ENCODE data around the gene PFKFB3. TPM values are rescaled to one million over a fixed set of nuclear protein-coding genes. Genes with fewer than 3 reads are reported as not detected.

The PFKFB3 gene
- total RNA-seq, 1 donor from 2014 or later: 126 TPM

DNA sequence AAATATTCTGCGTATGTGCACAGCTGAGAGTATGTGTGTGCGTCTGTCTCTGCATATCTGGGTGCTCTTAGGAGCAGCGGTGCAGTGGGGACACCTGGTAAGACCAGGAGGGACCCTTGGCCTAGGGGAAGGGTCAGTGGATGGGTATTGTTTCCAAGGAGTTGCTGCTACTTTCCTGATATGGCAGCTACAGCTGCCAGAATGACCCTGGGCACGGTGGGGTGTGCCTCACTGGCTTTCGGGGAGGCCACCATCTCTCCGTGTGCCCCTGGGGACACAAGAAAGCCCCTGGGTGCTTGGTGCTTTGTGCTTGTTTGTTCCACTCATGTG, 8.6 kb downstream of the PFKFB3 start:
- H3K36me3 Mint-ChIP-seq (ENCODE audit: low read depth): peaks cover 58% of the 10 kb centered on the region
- H3K4me1 Mint-ChIP-seq (ENCODE audit: low read depth): peaks cover 18% of the 10 kb centered on the region
- no peak overlapping the region for H3K27ac Mint-ChIP-seq
- intact Hi-C loops (cut with micrococcal nuclease): no loop called here
- H3K9me3 Mint-ChIP-seq: no peaks in the 10 kb centered on the region
- no peak for DNase-seq (ENCODE audit: low spot score)
- H3K4me3 Mint-ChIP-seq (ENCODE audit: low read depth): no peak overlapping the region
- H3K27me3 Mint-ChIP-seq (ENCODE audit: low read depth): no peaks in the 10 kb centered on the region

DNA sequence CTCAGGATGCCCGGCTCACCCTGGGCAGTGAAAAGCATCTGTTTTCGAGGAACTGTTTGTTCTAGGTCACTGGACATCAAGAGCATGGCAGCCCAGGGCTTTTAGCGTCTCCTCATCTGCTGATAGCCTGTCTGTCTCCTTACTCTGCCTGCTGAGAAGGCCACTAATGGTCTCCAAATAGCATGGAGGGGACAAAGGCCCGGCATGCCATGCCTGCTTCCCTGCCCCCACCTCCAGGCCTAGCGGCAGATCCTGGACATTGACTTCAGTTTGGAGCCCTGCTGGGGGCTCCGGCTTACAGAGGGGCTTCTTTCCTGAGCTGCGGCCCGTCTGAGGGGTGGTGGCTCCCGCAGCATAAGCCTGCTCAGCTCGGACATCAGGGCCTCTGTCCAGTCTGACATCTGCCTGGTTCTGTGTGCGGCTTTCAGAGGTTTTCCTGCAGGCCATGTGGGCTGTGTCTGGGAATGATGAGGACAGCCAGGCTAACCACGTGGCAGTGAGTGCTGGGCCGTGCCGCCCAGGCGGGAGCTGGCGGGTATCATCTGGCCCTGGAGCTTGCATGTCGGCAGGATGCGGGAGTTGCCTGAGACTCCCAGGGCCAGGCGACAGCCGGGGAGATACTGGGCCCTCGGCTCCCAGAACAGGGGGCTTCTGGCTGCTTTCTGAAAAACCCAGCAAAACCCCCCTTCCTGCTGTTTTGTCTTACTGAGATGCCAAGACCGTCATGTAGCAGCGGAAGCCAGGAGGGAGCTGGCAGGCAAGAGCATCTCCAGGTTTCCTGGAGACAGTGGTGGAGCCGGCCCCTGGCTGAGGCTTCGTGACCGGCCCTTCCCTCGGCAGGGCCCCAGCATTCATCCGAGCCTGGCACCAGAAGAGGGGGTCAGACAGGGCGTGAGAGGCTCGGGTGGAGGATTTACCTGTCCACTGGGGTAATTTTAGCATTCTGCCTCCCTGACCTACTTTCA, 9.2 kb downstream of the PFKFB3 start:
- H3K27ac Mint-ChIP-seq: no peak overlapping the region

GRCh38 chr10:6212806-6213205, 10.1 kb downstream of the PFKFB3 start:
- Mint-ChIP-seq H3K4me3 (ENCODE audit: low read depth) (no peak overlapping the region), H3K27me3 (ENCODE audit: low read depth) (no peaks in the 10 kb centered on the region)

More for the DNA sequence above, 9.2 kb downstream of the PFKFB3 start:
- Mint-ChIP-seq H3K4me3 (ENCODE audit: low read depth) (no peak overlapping the region), H3K27me3 (ENCODE audit: low read depth) (no peaks in the 10 kb centered on the region), H3K9me3 (no peaks in the 10 kb centered on the region), H3K36me3 (ENCODE audit: low read depth) (peaks cover 65% of the 10 kb centered on the region), H3K4me1 (ENCODE audit: low read depth) (peaks cover 18% of the 10 kb centered on the region)
- intact Hi-C loops (cut with micrococcal nuclease): no loop called here
- DNase-seq (ENCODE audit: low spot score): no peak

GRCh38 chr10:6213257-6213905, 10.6 kb downstream of the PFKFB3 start:
- Mint-ChIP-seq H3K4me1 (ENCODE audit: low read depth) (peaks cover 10% of the 10 kb centered on the region), H3K27ac (no peak overlapping the region), H3K27me3 (ENCODE audit: low read depth) (no peaks in the 10 kb centered on the region), H3K4me3 (ENCODE audit: low read depth) (no peak overlapping the region), H3K36me3 (ENCODE audit: low read depth) (peaks cover 65% of the 10 kb centered on the region), H3K9me3 (no peaks in the 10 kb centered on the region)
- intact Hi-C loops (cut with micrococcal nuclease): no loop called here
- DNase-seq (ENCODE audit: low spot score): no peak

More at GRCh38 chr10:6212806-6213205, 10.1 kb downstream of the PFKFB3 start:
- no peak overlapping the region for H3K27ac Mint-ChIP-seq
- peaks cover 65% of the 10 kb centered on the region for H3K36me3 Mint-ChIP-seq (ENCODE audit: low read depth)
- H3K9me3 Mint-ChIP-seq: no peaks in the 10 kb centered on the region
- intact Hi-C loops (cut with micrococcal nuclease): no loop called here
- no peak for DNase-seq (ENCODE audit: low spot score)
- H3K4me1 Mint-ChIP-seq (ENCODE audit: low read depth): peaks cover 13% of the 10 kb centered on the region

GRCh38 chr10:6213908-6214307, 11.2 kb downstream of the PFKFB3 start:
- no peaks in the 10 kb centered on the region for H3K27me3 Mint-ChIP-seq (ENCODE audit: low read depth)
- H3K9me3 Mint-ChIP-seq: no peaks in the 10 kb centered on the region
- intact Hi-C loops (cut with micrococcal nuclease): no loop called here
- no peak for DNase-seq (ENCODE audit: low spot score)
- H3K4me1 Mint-ChIP-seq (ENCODE audit: low read depth): peaks cover 4% of the 10 kb centered on the region
- H3K36me3 Mint-ChIP-seq (ENCODE audit: low read depth): peaks cover 68% of the 10 kb centered on the region
- no peak overlapping the region for H3K27ac Mint-ChIP-seq
- H3K4me3 Mint-ChIP-seq (ENCODE audit: low read depth): no peak overlapping the region

- no peaks in the 10 kb centered on the region for H3K27me3 Mint-ChIP-seq (ENCODE audit: low read depth)
- peaks cover 3% of the 10 kb centered on the region for H3K4me1 Mint-ChIP-seq (ENCODE audit: low read depth)
- no peaks in the 10 kb centered on the region for H3K9me3 Mint-ChIP-seq
- H3K4me3 Mint-ChIP-seq (ENCODE audit: low read depth): no peak overlapping the region
- peaks cover 73% of the 10 kb centered on the region for H3K36me3 Mint-ChIP-seq (ENCODE audit: low read depth)
- no peak for DNase-seq (ENCODE audit: low spot score)
- intact Hi-C loops (cut with micrococcal nuclease): no loop called here
- H3K27ac Mint-ChIP-seq: no peak overlapping the region
Measured at GRCh38 chr10:6214612-6215011, 11.9 kb downstream of the PFKFB3 start.

GRCh38 chr10:6215241-6215640, 12.5 kb downstream of the PFKFB3 start:
- Mint-ChIP-seq H3K9me3 (no peaks in the 10 kb centered on the region), H3K4me3 (ENCODE audit: low read depth) (no peak overlapping the region), H3K27ac (no peak overlapping the region), H3K4me1 (ENCODE audit: low read depth) (peaks cover 3% of the 10 kb centered on the region), H3K27me3 (ENCODE audit: low read depth) (no peaks in the 10 kb centered on the region), H3K36me3 (ENCODE audit: low read depth) (peaks cover 79% of the 10 kb centered on the region)
- intact Hi-C loops (cut with micrococcal nuclease): no loop called here
- DNase-seq (ENCODE audit: low spot score): no peak

- H3K36me3 Mint-ChIP-seq (ENCODE audit: low read depth): peaks cover 85% of the 10 kb centered on the region
- no peak overlapping the region for H3K4me3 Mint-ChIP-seq (ENCODE audit: low read depth)
- H3K4me1 Mint-ChIP-seq (ENCODE audit: low read depth): peaks cover 3% of the 10 kb centered on the region
- H3K27ac Mint-ChIP-seq: no peak overlapping the region
- intact Hi-C loops (cut with micrococcal nuclease): no loop called here
- no peak for DNase-seq (ENCODE audit: low spot score)
- H3K27me3 Mint-ChIP-seq (ENCODE audit: low read depth): no peaks in the 10 kb centered on the region
- no peaks in the 10 kb centered on the region for H3K9me3 Mint-ChIP-seq
Measured at GRCh38 chr10:6215683-6216484, 13.2 kb downstream of the PFKFB3 start.

- Mint-ChIP-seq H3K27me3 (ENCODE audit: low read depth) (no peaks in the 10 kb centered on the region), H3K36me3 (ENCODE audit: low read depth) (peaks cover 87% of the 10 kb centered on the region), H3K4me1 (ENCODE audit: low read depth) (no peaks in the 10 kb centered on the region), H3K27ac (no peak overlapping the region), H3K4me3 (ENCODE audit: low read depth) (no peak overlapping the region), H3K9me3 (no peaks in the 10 kb centered on the region)
- intact Hi-C loops (cut with micrococcal nuclease): no loop called here
- DNase-seq (ENCODE audit: low spot score): no peak
Measured at GRCh38 chr10:6216916-6217315, 14.2 kb downstream of the PFKFB3 start.

DNA sequence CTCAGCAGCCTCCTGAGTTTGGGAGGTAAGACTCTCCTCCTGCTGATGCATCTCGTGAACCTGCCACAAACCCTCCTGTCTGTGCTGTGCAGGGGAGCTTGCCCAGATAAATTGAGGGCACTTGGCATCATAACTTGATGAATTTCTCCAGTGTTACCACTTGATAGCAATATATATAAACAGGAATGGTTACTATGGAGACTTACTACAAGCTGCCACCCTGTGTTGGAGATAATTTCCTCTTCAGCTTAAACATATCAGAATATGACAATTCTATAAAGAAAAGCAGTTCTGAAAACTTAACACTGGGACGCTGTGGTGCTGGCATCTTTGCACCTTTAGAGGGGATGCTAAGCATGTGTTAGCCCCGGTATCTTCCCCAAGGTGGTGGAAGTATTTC, 14.9 kb downstream of the PFKFB3 start:
- H3K4me3 Mint-ChIP-seq (ENCODE audit: low read depth): no peak overlapping the region
- no peak overlapping the region for H3K27ac Mint-ChIP-seq
- no peak for DNase-seq (ENCODE audit: low spot score)
- intact Hi-C loops (cut with micrococcal nuclease): no loop called here
- H3K4me1 Mint-ChIP-seq (ENCODE audit: low read depth): no peaks in the 10 kb centered on the region
- no peaks in the 10 kb centered on the region for H3K9me3 Mint-ChIP-seq
- H3K27me3 Mint-ChIP-seq (ENCODE audit: low read depth): no peaks in the 10 kb centered on the region
- peaks cover 87% of the 10 kb centered on the region for H3K36me3 Mint-ChIP-seq (ENCODE audit: low read depth)

GRCh38 chr10:6218692-6219493, 16.2 kb downstream of the PFKFB3 start:
- Mint-ChIP-seq H3K4me3 (ENCODE audit: low read depth) (no peak overlapping the region), H3K27ac (no peak overlapping the region), H3K27me3 (ENCODE audit: low read depth) (no peaks in the 10 kb centered on the region), H3K9me3 (no peaks in the 10 kb centered on the region), H3K4me1 (ENCODE audit: low read depth) (no peaks in the 10 kb centered on the region), H3K36me3 (ENCODE audit: low read depth) (peaks cover 87% of the 10 kb centered on the region)
- intact Hi-C loops (cut with micrococcal nuclease): no loop called here
- DNase-seq (ENCODE audit: low spot score): no peak

DNA sequence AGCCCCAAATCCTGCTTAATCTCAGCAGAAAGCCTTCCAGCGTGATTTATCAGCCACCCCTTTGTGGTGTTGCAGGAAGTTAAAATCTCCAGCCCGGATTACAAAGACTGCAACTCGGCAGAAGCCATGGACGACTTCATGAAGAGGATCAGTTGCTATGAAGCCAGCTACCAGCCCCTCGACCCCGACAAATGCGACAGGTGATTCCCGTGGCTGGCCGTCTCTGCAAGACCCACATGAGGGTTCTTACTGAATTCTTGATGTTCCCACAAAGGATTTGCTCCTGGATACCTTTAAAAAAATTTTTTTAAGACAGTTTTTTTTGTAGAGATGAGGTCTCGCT, 16.7 kb downstream of the PFKFB3 start:
- Mint-ChIP-seq H3K4me3 (ENCODE audit: low read depth) (no peak overlapping the region), H3K27ac (no peak overlapping the region), H3K36me3 (ENCODE audit: low read depth) (peaks cover 87% of the 10 kb centered on the region), H3K9me3 (no peaks in the 10 kb centered on the region), H3K27me3 (ENCODE audit: low read depth) (no peaks in the 10 kb centered on the region), H3K4me1 (ENCODE audit: low read depth) (no peaks in the 10 kb centered on the region)
- intact Hi-C loops (cut with micrococcal nuclease): no loop called here
- no peak for DNase-seq (ENCODE audit: low spot score)
